Cardiac fibroblast (primary cell): ENCODE data around the gene PCDHB9.
A peak's percentile ranks its signal among the peaks of the same experiment; 100 is the strongest.
"Not testable (repeated sequence)": the region's sequence is repeated elsewhere in the genome, so short reads cannot be mapped to it uniquely, and the experiment has no call there.

Experiments
- DNase-seq, 2 donors: peaks; one replicate each; pipeline versions ENCODE4 v3.0.0 to v3.0.0-alpha.2; 2010; ENCODE audit warnings: low read depth in 2 of 2
- H3K4me3 ChIP-seq, 2 donors: replicated peaks in 1 of 2; 1 replicate in 1 of 2; 2 replicates in 1 of 2; pipeline ENCODE4 v1.5.1; 2011; ENCODE audit warnings: low read depth in 2 of 2, low read length in 2 of 2, mild to moderate bottlenecking in 2 of 2, moderate library complexity in 1 of 2
- TF ChIP-seq, protein P1 (sequence below): IDR thresholded peaks from one replicate; pipeline ENCODE4 v1.5.1; 2011; ENCODE audit warnings: low read depth, mild to moderate bottlenecking, low read length, inconsistent platforms

PCDHB9 gene

DNA sequence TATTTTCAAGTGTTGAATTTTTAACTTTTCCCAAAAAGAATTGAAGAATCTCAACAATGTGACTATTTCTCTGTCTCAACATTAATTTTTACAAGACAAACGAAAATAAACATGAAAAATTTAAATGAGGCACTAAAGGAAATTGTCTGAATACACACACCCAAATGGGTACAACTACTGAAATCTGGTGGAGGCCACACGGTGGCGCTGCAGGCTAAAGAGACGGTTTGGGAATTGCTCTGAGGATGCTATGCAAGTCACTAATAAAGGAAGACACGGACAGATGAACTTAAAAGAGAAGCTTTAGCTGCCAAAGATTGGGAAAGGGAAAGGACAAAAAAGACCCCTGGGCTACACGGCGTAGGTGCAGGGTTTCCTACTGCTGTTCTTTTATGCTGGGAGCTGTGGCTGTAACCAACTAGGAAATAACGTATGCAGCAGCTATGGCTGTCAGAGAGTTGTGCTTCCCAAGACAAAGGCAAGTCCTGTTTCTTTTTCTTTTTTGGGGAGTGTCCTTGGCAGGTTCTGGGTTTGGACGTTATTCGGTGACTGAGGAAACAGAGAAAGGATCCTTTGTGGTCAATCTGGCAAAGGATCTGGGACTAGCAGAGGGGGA is 5.3 kb downstream of the PCDHB9 start, which contains the start of gene PCDHB10:
PCDHB10 (plus strand) TSS at position 244 of the 616 bp plus-strand sequence; CDS start at position 444, 200 bp downstream.
- H3K4me3 ChIP-seq: no peak within 1 kb of the TSS
- peak; percentile 14 to 36 for DNase-seq
- TF ChIP-seq, protein P1, sequence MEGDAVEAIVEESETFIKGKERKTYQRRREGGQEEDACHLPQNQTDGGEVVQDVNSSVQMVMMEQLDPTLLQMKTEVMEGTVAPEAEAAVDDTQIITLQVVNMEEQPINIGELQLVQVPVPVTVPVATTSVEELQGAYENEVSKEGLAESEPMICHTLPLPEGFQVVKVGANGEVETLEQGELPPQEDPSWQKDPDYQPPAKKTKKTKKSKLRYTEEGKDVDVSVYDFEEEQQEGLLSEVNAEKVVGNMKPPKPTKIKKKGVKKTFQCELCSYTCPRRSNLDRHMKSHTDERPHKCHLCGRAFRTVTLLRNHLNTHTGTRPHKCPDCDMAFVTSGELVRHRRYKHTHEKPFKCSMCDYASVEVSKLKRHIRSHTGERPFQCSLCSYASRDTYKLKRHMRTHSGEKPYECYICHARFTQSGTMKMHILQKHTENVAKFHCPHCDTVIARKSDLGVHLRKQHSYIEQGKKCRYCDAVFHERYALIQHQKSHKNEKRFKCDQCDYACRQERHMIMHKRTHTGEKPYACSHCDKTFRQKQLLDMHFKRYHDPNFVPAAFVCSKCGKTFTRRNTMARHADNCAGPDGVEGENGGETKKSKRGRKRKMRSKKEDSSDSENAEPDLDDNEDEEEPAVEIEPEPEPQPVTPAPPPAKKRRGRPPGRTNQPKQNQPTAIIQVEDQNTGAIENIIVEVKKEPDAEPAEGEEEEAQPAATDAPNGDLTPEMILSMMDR: peak; percentile 39

DNA sequence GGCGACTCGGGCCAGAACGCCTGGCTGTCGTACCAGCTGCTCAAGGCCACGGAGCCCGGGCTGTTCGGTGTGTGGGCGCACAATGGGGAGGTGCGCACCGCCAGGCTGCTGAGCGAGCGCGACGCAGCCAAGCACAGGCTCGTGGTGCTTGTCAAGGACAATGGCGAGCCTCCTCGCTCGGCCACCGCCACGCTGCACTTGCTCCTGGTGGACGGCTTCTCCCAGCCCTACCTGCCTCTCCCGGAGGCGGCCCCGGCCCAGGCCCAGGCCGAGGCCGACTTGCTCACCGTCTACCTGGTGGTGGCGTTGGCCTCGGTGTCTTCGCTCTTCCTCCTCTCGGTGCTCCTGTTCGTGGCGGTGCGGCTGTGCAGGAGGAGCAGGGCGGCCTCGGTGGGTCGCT is 7.4 kb downstream of the PCDHB9 start:
- H3K4me3 ChIP-seq, DNase-seq: not testable (repeated sequence)

DNA sequence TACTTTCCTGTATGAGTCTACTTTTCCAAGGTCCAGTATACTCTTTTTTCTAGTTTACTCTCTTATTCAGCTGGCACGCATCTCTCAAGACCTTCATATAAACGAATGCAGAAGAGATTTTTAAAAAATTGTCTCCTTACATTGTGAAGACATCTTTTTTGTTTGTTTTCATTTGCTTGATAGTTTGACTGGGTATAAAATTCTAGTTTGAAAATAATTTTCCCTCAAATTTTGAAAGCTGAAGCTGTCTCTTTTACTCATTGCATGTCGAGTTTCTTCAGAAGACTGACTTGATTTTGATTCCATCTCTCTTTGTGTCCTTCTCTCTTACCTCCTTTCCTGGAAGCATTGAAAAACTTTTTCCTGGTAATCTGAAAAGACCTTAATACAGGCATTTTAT is 9.4 kb downstream of the PCDHB9 start:
- TF ChIP-seq, protein P1: no peak
- H3K4me3 ChIP-seq: no peak overlapping the region
- no peak for DNase-seq

DNA sequence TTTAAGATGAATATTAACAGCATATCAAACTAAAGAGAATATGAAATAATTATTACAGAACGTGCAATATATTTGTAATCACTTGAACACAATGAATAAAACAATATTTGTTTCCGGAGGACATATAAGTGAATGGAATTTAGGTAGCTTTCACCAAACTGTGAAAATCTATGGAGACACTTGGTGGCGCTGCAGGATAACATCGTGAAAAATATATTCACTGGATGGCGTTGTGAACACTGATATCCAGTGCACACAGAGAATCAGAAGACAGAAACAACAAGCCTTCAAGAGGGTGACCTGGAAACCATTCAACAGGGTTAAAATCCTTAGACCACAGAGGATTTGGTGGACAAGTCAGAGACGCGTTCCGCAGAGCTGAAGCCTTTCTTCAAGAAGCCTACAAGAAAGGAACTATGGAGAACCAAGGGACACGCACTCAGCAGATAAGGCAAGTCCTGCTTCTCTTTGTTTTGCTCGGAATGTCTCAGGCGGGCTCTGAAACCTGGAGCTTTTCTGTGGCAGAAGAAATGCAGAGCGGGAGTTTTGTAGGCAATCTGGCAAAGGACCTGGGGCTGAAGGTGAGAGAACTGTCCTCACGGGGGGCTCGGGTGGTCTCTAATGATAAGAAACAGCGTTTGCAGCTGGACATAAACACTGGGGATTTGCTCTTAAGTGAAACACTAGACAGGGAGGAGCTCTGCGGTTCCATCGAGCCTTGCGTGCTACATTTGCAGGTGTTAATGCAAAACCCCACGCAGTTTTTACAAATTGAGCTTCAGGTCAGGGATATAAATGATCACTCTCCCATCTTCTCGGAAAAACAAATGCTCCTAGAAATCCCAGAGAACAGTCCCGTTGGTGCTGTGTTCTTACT is 12.6 kb downstream of the PCDHB9 start, which contains the start of gene PCDHB11:
PCDHB11 (plus strand) TSS at position 269 of the 877 bp plus-strand sequence; CDS start at position 417, 148 bp downstream.
- peak in 1 of 2 donors; percentile 12 for DNase-seq
- TF ChIP-seq, protein P1: no peak
- H3K4me3 ChIP-seq: no peak within 1 kb of the TSS

DNA sequence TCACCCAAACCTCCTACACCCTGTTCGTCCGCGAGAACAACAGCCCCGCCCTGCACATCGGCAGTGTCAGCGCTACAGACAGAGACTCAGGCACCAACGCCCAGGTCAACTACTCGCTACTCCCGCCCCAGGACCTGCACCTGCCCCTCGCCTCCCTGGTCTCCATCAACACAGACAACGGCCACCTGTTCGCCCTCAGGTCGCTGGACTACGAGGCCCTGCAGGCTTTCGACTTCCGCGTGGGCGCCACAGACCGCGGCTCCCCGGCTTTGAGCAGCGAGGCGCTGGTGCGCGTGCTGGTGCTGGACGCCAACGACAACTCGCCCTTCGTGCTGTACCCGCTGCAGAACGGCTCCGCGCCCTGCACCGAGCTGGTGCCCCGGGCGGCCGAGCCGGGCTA is 14.2 kb downstream of the PCDHB9 start:
- not testable (repeated sequence) for H3K4me3 ChIP-seq, DNase-seq

DNA sequence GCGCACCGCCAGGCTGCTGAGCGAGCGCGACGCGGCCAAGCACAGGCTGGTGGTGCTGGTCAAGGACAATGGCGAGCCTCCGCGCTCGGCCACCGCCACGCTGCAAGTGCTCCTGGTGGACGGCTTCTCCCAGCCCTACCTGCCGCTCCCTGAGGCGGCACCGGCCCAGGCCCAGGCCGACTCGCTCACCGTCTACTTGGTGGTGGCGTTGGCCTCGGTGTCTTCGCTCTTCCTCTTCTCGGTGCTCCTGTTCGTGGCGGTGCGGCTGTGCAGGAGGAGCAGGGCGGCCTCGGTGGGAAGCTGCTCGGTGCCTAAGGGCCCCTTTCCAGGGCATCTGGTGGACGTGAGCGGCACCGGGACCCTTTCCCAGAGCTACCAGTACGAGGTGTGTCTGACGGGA is 14.7 kb downstream of the PCDHB9 start:
- H3K4me3 ChIP-seq, DNase-seq: not testable (repeated sequence)

DNA sequence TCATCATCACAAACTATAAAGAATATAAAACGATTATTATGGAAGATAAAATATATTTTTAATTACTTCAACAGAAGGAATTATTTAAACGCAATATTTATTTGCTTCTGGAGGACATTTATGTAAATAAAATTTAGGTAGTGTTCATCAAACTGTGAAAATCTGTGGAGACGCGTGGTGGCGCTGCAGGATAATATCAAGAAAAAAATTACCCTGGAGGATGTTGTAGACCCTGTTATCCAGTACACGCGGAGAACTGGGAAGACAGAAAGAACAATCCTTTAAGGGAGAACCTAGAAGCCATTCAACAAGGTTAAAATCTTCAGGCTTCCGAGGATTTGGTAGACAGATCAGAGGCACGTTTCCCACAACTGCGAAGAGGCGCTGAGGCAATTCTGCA is 21.5 kb downstream of the PCDHB9 start, which contains the start of gene PCDHB12:
PCDHB12 (plus strand) TSS at position 242 of the 400 bp plus-strand sequence. CDS start 189 bp downstream, outside the sequence.
- DNase-seq: peak; percentile 5 to 9
- no peak within 1 kb of the TSS for H3K4me3 ChIP-seq
- TF ChIP-seq, protein P1: no peak

DNA sequence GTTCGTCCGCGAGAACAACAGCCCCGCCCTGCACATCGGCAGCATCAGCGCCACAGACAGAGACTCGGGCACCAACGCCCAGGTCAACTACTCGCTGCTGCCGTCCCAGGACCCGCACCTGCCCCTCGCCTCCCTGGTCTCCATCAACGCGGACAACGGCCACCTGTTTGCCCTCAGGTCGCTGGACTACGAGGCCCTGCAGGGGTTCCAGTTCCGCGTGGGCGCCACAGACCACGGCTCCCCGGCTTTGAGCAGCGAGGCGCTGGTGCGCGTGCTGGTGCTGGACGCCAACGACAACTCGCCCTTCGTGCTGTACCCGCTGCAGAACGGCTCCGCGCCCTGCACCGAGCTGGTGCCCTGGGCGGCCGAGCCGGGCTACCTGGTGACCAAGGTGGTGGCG is 23.3 kb downstream of the PCDHB9 start:
- not testable (repeated sequence) for H3K4me3 ChIP-seq, DNase-seq

DNA sequence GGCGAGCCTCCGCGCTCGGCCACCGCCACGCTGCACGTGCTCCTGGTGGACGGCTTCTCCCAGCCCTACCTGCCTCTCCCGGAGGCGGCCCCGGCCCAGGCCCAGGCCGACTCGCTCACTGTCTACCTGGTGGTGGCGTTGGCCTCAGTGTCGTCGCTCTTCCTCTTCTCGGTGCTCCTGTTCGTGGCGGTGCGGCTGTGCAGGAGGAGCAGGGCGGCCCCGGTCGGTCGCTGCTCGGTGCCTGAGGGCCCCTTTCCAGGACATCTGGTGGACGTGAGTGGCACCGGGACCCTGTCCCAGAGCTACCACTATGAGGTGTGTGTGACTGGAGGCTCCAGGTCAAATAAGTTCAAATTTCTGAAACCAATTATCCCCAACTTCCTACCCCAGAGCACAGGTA is 23.9 kb downstream of the PCDHB9 start:
- H3K4me3 ChIP-seq, DNase-seq: not testable (repeated sequence)
